ENCODE data around the gene MRPL51. TPM values are rescaled to one million over a fixed set of nuclear protein-coding genes. Genes with fewer than 3 reads are reported as not detected.

The MRPL51 gene
- total RNA-seq, 1 donor from 2014 or later = 277 TPM

Other genes starting within 250 kb of the MRPL51 start
- gene PLEKHG6, start 182.6 kb downstream of the MRPL51 start, total RNA-seq = not detected in 2 replicates
- gene TNFRSF1A, start 151.2 kb downstream of the MRPL51 start, total RNA-seq = 52.7 and 54.4 TPM in 2 replicates
- gene SCNN1A, start 117.7 kb downstream of the MRPL51 start, total RNA-seq = not detected in 2 replicates
- 1.7 and 2.1 TPM in 2 replicates for gene LTBR, start 109.1 kb downstream of the MRPL51 start, total RNA-seq
- gene CD27, start 48.3 kb downstream of the MRPL51 start, total RNA-seq = 74.0 and 77.7 TPM in 2 replicates
- gene TAPBPL, start 41.2 kb downstream of the MRPL51 start, total RNA-seq = 31.9 and 33.0 TPM in 2 replicates
- 50.0 and 51.2 TPM in 2 replicates for gene VAMP1, start 22.6 kb downstream of the MRPL51 start, total RNA-seq
- gene NCAPD2, start 840 bp upstream of the MRPL51 start, total RNA-seq = 104 and 106 TPM in 2 replicates
- 4,585 and 4,599 TPM in 2 replicates for gene GAPDH, start 41.3 kb upstream of the MRPL51 start, total RNA-seq
- gene IFFO1, start 62.8 kb upstream of the MRPL51 start, total RNA-seq = 16.0 and 16.9 TPM in 2 replicates
- gene NOP2, start 75.0 kb upstream of the MRPL51 start, total RNA-seq = 192 and 193 TPM in 2 replicates
- 356 and 363 TPM in 2 replicates for gene CHD4, start 114.1 kb upstream of the MRPL51 start, total RNA-seq
- gene LPAR5, start 142.7 kb upstream of the MRPL51 start, total RNA-seq = 3.3 and 4.2 TPM in 2 replicates
- 0.47 and 0.64 TPM in 2 replicates for gene ACRBP, start 154.2 kb upstream of the MRPL51 start, total RNA-seq
- 13.7 and 15.8 TPM in 2 replicates for gene ING4, start 169.9 kb upstream of the MRPL51 start, total RNA-seq
- gene ZNF384, start 196.1 kb upstream of the MRPL51 start, total RNA-seq = 83.6 and 84.4 TPM in 2 replicates
- gene PIANP, start 207.6 kb upstream of the MRPL51 start, total RNA-seq = 0.09 TPM in 1 of 2 replicates, not detected in the other
- 39.5 and 44.8 TPM in 2 replicates for gene COPS7A, start 230.8 kb upstream of the MRPL51 start, total RNA-seq